GM20000 (cell line): ENCODE measurements around the gene ADCY5.

Experiments used
- DNase-seq: peaks from one replicate; pipeline ENCODE4 v3.0.0; 2012; ENCODE audit warnings: low spot score
- TF ChIP-seq, protein P1 (sequence below): IDR thresholded peaks from 2 replicates; pipeline ENCODE4 v1.5.1; 2012; ENCODE audit warnings: mild to moderate bottlenecking, control low read depth; ENCODE audit errors: extremely low read depth, missing control alignments

Gene ADCY5

DNA sequence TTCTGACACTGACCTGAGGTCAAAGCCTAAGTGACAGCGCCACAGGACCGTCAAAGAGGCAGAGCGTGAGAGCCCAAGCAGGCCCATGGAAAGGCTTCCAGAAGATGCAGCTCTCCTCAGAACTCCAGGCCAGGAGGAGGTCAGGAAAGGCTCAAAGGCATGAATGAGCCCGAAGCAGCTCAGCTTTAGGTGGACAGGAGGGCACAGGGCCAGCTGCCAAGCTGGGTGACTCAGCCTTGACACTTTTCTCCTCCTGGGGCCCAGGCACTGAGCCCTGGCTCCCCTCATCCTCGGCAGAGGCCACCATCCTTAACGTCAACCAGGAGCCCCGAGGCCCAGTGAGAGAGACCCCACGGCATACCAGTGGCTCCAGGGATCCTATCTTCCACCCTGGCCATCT, 62.9 kb downstream of the ADCY5 start:
- DNase-seq = no peak
- TF ChIP-seq, protein P1, sequence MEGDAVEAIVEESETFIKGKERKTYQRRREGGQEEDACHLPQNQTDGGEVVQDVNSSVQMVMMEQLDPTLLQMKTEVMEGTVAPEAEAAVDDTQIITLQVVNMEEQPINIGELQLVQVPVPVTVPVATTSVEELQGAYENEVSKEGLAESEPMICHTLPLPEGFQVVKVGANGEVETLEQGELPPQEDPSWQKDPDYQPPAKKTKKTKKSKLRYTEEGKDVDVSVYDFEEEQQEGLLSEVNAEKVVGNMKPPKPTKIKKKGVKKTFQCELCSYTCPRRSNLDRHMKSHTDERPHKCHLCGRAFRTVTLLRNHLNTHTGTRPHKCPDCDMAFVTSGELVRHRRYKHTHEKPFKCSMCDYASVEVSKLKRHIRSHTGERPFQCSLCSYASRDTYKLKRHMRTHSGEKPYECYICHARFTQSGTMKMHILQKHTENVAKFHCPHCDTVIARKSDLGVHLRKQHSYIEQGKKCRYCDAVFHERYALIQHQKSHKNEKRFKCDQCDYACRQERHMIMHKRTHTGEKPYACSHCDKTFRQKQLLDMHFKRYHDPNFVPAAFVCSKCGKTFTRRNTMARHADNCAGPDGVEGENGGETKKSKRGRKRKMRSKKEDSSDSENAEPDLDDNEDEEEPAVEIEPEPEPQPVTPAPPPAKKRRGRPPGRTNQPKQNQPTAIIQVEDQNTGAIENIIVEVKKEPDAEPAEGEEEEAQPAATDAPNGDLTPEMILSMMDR = no peak

DNA sequence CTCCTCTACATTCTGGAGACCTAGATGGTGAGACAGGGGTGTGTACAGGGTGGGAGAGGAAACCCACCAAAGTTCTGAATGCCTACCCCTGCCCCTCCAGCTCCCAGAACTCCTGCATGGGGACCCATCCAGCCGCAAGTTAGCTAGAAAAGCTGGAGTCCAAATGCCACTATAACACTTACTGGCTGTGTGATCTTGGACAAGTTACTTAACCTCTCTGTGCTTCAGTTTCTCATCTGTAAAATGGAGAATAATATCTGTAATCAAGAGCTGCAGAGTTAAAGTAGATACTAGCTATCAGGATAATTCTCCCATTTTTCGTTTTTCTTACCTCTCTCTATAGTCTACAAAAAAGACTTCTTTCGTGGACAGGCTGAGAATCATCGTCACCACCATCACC, 63.4 kb downstream of the ADCY5 start:
- no peak for DNase-seq
- TF ChIP-seq, protein P1 = no peak

DNA sequence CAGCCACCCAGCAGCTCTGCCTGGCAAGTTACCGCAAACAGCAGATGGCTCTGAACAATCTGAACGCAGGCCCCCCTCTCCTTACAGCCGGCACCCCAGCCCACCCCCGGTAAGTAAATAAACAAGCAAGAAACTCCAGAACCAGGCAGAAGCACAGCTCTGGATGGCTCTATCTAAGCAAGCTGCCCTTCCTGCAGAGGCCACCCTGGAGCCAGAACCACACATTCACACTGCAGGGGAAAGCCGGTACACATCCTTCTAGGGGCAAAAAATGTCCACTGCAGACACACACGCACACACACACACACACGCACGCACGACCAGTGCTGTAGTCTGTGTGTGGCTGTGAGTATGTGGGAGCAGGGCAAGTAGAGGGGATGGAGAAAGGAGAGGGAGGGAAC, 63.9 kb downstream of the ADCY5 start:
- DNase-seq = no peak
- TF ChIP-seq, protein P1 = no peak

DNA sequence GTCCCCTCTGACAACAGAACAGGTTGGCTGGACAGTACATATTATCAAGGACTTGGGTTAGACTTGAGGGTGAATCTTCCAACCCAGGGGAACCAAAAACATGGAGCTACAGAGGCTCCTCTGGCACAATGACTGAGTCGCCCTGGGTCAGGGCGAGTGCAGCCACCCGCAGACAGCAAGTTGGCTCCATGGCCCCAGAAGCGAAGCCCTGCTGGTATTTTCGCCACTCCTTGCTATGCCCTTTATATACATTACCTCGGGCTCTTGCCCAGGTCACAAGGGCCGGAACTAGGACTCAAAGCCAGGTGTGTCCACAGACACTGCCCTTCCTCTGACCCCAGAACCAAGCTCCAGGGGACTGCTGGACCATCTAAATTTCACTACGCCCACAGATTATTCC, 64.6 kb downstream of the ADCY5 start:
- DNase-seq = no peak
- TF ChIP-seq, protein P1 = no peak

DNA sequence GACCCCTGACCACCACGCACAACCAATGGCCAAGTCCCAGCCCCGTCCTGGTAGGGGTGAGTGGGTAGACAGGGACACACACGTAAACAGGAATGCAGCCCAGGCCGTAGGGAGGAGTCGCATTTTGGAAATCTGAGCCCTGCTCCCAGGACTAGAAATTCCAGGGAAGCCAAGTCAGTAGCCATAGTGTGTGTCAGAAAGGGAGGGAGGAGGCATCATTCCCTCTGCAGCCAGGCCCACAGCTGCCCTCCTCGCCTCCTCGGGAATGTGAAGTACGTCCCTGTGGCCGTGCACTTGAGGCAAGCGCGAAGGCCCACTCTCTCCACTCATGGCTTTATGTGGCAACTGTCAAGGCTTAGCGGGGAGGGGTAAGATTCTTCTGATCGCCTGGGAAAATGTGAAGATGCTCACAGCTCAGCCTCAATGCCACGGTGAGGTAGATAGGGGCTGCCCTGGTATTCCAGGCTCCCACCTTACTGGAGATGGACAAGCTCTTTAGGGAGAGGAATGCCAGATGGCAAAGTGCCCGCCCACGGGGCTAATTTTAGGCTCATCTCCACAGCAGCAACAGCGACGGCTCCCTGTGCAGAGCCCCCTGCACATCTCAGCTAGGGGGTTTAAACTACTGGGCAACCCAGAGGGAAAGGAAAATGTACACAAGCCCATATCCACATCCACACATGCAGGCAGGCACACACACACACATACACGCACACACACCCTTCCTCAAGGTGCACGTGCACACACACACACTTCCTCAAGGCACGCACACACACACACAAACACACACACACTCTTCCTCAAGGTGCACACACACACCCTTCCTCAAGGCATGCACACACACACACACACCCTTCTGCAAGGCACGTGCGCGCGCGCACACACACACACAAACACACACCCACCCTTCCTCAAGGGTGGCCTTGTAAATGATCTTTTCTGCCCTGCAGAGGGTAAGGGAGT, 65.5 kb downstream of the ADCY5 start:
- no peak for DNase-seq
- TF ChIP-seq, protein P1 = no peak

DNA sequence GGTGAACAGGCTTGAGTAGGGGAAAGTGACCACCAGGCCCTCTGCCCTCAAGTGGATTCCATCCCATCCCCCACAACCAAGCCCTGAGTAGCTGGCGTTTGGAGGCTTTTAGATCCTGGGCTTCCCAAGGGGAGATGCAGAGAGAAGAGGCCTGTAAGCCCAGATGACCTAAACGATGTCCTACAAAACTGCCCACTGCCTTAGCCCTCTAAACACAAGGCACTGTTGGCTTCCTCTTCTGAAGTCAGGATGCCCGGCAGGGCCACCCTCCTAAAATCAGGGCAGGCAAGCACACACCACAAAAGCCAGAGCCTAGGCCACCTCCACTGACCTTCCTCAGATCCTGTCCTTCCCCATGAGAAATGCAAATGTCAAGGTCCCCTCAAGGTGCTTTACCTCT, 68.6 kb downstream of the ADCY5 start:
- DNase-seq = no peak
- TF ChIP-seq, protein P1 = no peak

DNA sequence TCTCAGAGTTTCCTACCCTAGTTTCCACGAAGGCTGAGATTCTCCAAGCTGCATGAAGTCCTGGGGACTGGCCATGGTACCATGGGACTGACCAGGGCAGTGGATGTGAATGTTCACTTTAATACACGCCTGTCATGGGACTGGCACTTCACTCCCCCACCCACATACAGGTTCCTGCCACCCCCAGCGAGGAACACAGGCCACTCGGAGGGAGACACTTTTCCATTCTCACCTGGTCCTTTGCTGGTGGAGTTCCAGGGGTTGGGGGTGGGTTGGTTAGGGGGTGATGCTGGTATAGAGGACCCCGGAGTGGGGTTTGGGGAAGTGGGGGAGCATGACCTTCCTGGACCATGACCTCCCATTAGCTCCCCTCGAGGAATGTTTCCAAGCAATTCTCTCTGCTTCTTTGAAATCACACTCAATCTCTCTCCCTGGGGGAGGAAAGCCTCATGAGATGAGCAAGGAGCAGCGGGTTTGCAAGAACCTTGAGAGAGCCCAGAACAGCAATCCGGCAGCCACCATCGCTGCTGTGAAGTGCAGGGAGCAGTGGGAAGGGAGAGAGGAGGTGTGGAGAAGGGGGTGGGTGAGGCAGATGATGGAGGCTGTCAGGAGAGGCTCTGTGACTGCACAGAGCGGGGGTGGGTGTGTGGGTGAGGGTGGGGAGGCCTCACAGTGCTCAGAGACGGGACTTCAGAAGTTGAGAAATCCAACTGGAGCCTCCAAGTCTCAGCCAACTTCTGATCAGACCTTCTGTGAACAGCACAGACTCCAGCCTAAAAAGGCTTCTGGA, 69.7 kb downstream of the ADCY5 start:
- DNase-seq = no peak
- TF ChIP-seq, protein P1 = no peak
